A549 (cell line): ENCODE results near the gene GMCL1. TPM values are rescaled to one million over a fixed set of nuclear protein-coding genes. Genes with fewer than 3 reads are reported as not detected.

ENCODE experiments used
- ATAC-seq, 2 experiments: fragments of 200-7000 bp in 1 of 2; fragments of >200 bp in 1 of 2; cut with Nextera tagmentation in 1 of 2; cut with Tn5 transposase in 1 of 2; 3 replicates each; pipeline versions ENCODE4 v1.8.0 to v1.9.1; 2018 to 2020; ENCODE audit warnings: mild to moderate bottlenecking in 1 of 2, moderate library complexity in 1 of 2
- CTCF ChIA-PET: fragments of 300-600 bp; sonication (Branson Sonifier 250); formaldehyde crosslinking; extraction: SDS; loops from one replicate; lab custom pipeline; 2021; ENCODE audit warnings: antibody characterized with exemption, inconsistent platforms; lab: Yijun Ruan, JAX
- POLR2A ChIA-PET: fragments of 350-600 bp; formaldehyde crosslinking; extraction: SDS; loops from one replicate; lab custom pipeline; 2021; ENCODE audit warnings: antibody characterized with exemption, inconsistent platforms; lab: Yijun Ruan, JAX
- DNase-seq, 2 experiments: peaks; one replicate each; pipeline versions ENCODE4 v3.0.0 to v3.0.0-alpha.2; 2011 to 2016; ENCODE audit warnings: low read depth in 1 of 2, low spot score in 1 of 2
- FAIRE-seq: peaks from 2 replicates; lab custom pipeline; 2011; peaks lifted over from hg19 to GRCh38; lab: Jason Lieb, UNC
- H3K27ac ChIP-seq, 2 experiments: fragments of >200 bp; sonication (Bioruptor Twin); formaldehyde crosslinking; 3 replicates each; pipeline ENCODE4 v1.5.1; 2016 to 2017
- H3K4me1 ChIP-seq: fragments of >200 bp; sonication (Bioruptor Twin); formaldehyde crosslinking; 3 replicates; pipeline ENCODE4 v1.6.1; 2016
- H3K4me2 ChIP-seq: fragments of >200 bp; sonication (Bioruptor Twin); formaldehyde crosslinking; 3 replicates; pipeline ENCODE4 v1.6.1; 2016
- H3K4me3 ChIP-seq: fragments of >200 bp; sonication (Bioruptor Twin); formaldehyde crosslinking; 3 replicates; pipeline ENCODE4 v1.5.1; 2016
- H3K9me3 ChIP-seq: fragments of >200 bp; sonication (Bioruptor Twin); formaldehyde crosslinking; 3 replicates; pipeline ENCODE4 v1.6.1; 2016
- BHLHE40 ChIP-seq: IDR thresholded peaks from 2 replicates; pipeline ENCODE4 v1.6.1; 2012; ENCODE audit warnings: low read depth, low read length, inconsistent platforms
- CBX2 ChIP-seq: fragments of 200-600 bp; sonication (generic); IDR thresholded peaks from 2 replicates; pipeline ENCODE4 v1.6.1; 2016; ENCODE audit warnings: low read depth, mild to moderate bottlenecking, borderline replicate concordance
- CHD2 ChIP-seq: fragments of 150-350 bp; IDR thresholded peaks from 2 replicates; pipeline ENCODE4 v1.6.1; 2014; ENCODE audit warnings: low read length; ENCODE audit not compliant: partially characterized antibody
- CHD4 ChIP-seq: fragments of 200-600 bp; sonication (generic); IDR thresholded peaks from 2 replicates; pipeline ENCODE4 v1.6.1; 2016; ENCODE audit warnings: antibody characterized with exemption, mild to moderate bottlenecking, borderline replicate concordance
- EHF ChIP-seq: fragments of 250-450 bp; sonication (Bioruptor Pico); IDR thresholded peaks from 2 replicates; pipeline ENCODE4 v1.5.0; 2020; ENCODE audit warnings: mild to moderate bottlenecking
- EHMT2 ChIP-seq: fragments of 200-600 bp; sonication (generic); IDR thresholded peaks from 2 replicates; pipeline ENCODE4 v1.6.1; 2016; ENCODE audit warnings: antibody characterized with exemption, low read depth, mild to moderate bottlenecking, moderate library complexity
- EP300 ChIP-seq, 2 experiments: fragments of >200 bp; sonication (Bioruptor Twin); formaldehyde crosslinking; IDR thresholded peaks; 2 replicates in 1 of 2; 3 replicates in 1 of 2; pipeline ENCODE4 v1.6.1; 2016 to 2017
- ESRRA ChIP-seq: fragments of 150-350 bp; IDR thresholded peaks from 2 replicates; pipeline ENCODE4 v1.6.1; 2014; ENCODE audit warnings: mild to moderate bottlenecking, low read length, borderline replicate concordance
- FOSB ChIP-seq: fragments of 250-450 bp; sonication (Bioruptor Pico); IDR thresholded peaks from 2 replicates; pipeline ENCODE4 v1.5.0; 2020; ENCODE audit warnings: mild to moderate bottlenecking, moderate library complexity
- FOSL2 ChIP-seq, 2 experiments: fragments of 450-650 bp in 1 of 2; fragments of >200 bp in 1 of 2; sonication (Bioruptor Twin) in 1 of 2; formaldehyde crosslinking; IDR thresholded peaks; 2 replicates each; pipeline versions ENCODE4 v1.5.0 to v1.6.1; 2016 to 2020; ENCODE audit warnings: mild to moderate bottlenecking in 1 of 2, moderate library complexity in 1 of 2
- GATA3 ChIP-seq: IDR thresholded peaks from 2 replicates; pipeline ENCODE4 v1.6.1; 2012; ENCODE audit warnings: borderline replicate concordance
- HDAC2 ChIP-seq: fragments of 200-600 bp; sonication (generic); IDR thresholded peaks from 2 replicates; pipeline ENCODE4 v1.6.1; 2016
- HOXA7 ChIP-seq: fragments of 250-450 bp; sonication (Bioruptor Pico); IDR thresholded peaks from 2 replicates; pipeline ENCODE4 v1.5.0; 2020; ENCODE audit warnings: mild to moderate bottlenecking, moderate library complexity
- HOXB13 ChIP-seq: fragments of 250-450 bp; sonication (Bioruptor Pico); IDR thresholded peaks from 2 replicates; pipeline ENCODE4 v1.5.0; 2020; ENCODE audit warnings: low read depth, mild to moderate bottlenecking, moderate library complexity
- HOXB5 ChIP-seq: fragments of 250-450 bp; sonication (Bioruptor Pico); IDR thresholded peaks from 2 replicates; pipeline ENCODE4 v1.5.0; 2020; ENCODE audit warnings: mild to moderate bottlenecking, moderate library complexity
- JUN ChIP-seq, 2 experiments: fragments of >200 bp; sonication (Bioruptor Twin); formaldehyde crosslinking; IDR thresholded peaks; 2 replicates in 1 of 2; 3 replicates in 1 of 2; pipeline ENCODE4 v1.6.1; 2016 to 2017
- JUNB ChIP-seq: fragments of >200 bp; sonication (Bioruptor Twin); formaldehyde crosslinking; IDR thresholded peaks from 2 replicates; pipeline ENCODE4 v1.6.1; 2016
- KDM5A ChIP-seq: fragments of 200-600 bp; sonication (generic); IDR thresholded peaks from 2 replicates; pipeline ENCODE4 v1.6.1; 2016; ENCODE audit warnings: antibody characterized with exemption, mild to moderate bottlenecking
- MAFK ChIP-seq: fragments of 450-650 bp; IDR thresholded peaks from 2 replicates; pipeline ENCODE4 v1.6.1; 2014; ENCODE audit not compliant: partially characterized antibody
- MAZ ChIP-seq: fragments of 150-350 bp; IDR thresholded peaks from 2 replicates; pipeline ENCODE4 v1.6.1; 2014; ENCODE audit warnings: antibody characterized with exemption, low read depth, low read length, borderline replicate concordance
- NFE2L2 ChIP-seq: fragments of 150-350 bp; conservative IDR thresholded peaks from 2 replicates; pipeline ENCODE4 v1.6.1; 2014; ENCODE audit warnings: low read length
- NR3C1 ChIP-seq: fragments of >200 bp; sonication (Bioruptor Twin); formaldehyde crosslinking; IDR thresholded peaks from 3 replicates; pipeline ENCODE4 v1.6.1; 2017
- POLR2A ChIP-seq: IDR thresholded peaks from 2 replicates; pipeline ENCODE4 v1.6.1; 2012; ENCODE audit warnings: mild to moderate bottlenecking, low read length
- POLR2AphosphoS2 ChIP-seq: conservative IDR thresholded peaks from 2 replicates; pipeline ENCODE4 v1.6.1; 2012; ENCODE audit warnings: low read length, improper control_type of control experiment, inconsistent platforms
- RARB ChIP-seq: fragments of 250-450 bp; sonication (Bioruptor Pico); IDR thresholded peaks from 2 replicates; pipeline ENCODE4 v1.8.0; 2021; ENCODE audit warnings: mild to moderate bottlenecking, moderate library complexity
- RCOR1 ChIP-seq: fragments of 150-350 bp; IDR thresholded peaks from 2 replicates; pipeline ENCODE4 v1.6.1; 2014; ENCODE audit warnings: antibody characterized with exemption, low read length, low read depth
- ZC3H11A ChIP-seq: fragments of 450-650 bp; IDR thresholded peaks from 2 replicates; pipeline ENCODE4 v1.6.1; 2014; ENCODE audit warnings: antibody characterized with exemption, mild to moderate bottlenecking
- ZSCAN20 ChIP-seq: fragments of 250-450 bp; sonication (Bioruptor Pico); IDR thresholded peaks from 2 replicates; pipeline ENCODE4 v1.8.0; 2022; ENCODE audit warnings: mild to moderate bottlenecking, moderate library complexity
- WGBS: methylation state at CpG from one replicate; pipeline ENCODE4 v1.1.6; 2017; ENCODE audit errors: missing lambda C conversion rate; 5-methylcytosine and 5-hydroxymethylcytosine counted together
- polyA minus RNA-seq: library from RNA; depleted of rRNA, polyadenylated mRNA; stranded (reverse); fragments of >200 nt; gene quantifications from 2 replicates; pipeline ENCODE4 v1.2.3, GENCODE V29; 2011; rRNA and poly(A)+ RNA removed
- polyA plus RNA-seq, 4 experiments: library from polyadenylated mRNA; depleted of rRNA in 3 of 4; stranded (reverse); fragments of >200 nt; fragmentation: RNase III in 1 of 4; extraction: RNeasy Plus Mini Kit Qiagen cat#74134 plus additional on column Dnase treatment in 1 of 4; gene quantifications; 2 replicates in 3 of 4; 3 replicates in 1 of 4; pipeline ENCODE4 v1.2.3, GENCODE V29; 2011 to 2017
- TF ChIP-seq, protein P1 (sequence below): fragments of 250-450 bp; sonication (Bioruptor Pico); IDR thresholded peaks from 2 replicates; pipeline ENCODE4 v1.5.0; 2021; ENCODE audit warnings: mild to moderate bottlenecking, moderate library complexity, borderline replicate concordance
- TF ChIP-seq, protein P2 (sequence below): IDR thresholded peaks from 2 replicates; pipeline ENCODE4 v1.6.1; 2012
- TF ChIP-seq, protein P3 (sequence below): fragments of >200 bp; sonication (Bioruptor Twin); formaldehyde crosslinking; IDR thresholded peaks from 3 replicates; pipeline ENCODE4 v1.5.1; 2016
- TF ChIP-seq, protein P4 (sequence below): fragments of 250-450 bp; sonication (Bioruptor Pico); IDR thresholded peaks from 2 replicates; pipeline ENCODE4 v1.5.0; 2020; ENCODE audit warnings: low read depth, mild to moderate bottlenecking, moderate library complexity
- TF ChIP-seq, protein P5 (sequence below): fragments of >200 bp; sonication (Bioruptor Twin); formaldehyde crosslinking; IDR thresholded peaks from 2 replicates; pipeline ENCODE4 v1.6.1; 2016

Gene GMCL1, protein sequence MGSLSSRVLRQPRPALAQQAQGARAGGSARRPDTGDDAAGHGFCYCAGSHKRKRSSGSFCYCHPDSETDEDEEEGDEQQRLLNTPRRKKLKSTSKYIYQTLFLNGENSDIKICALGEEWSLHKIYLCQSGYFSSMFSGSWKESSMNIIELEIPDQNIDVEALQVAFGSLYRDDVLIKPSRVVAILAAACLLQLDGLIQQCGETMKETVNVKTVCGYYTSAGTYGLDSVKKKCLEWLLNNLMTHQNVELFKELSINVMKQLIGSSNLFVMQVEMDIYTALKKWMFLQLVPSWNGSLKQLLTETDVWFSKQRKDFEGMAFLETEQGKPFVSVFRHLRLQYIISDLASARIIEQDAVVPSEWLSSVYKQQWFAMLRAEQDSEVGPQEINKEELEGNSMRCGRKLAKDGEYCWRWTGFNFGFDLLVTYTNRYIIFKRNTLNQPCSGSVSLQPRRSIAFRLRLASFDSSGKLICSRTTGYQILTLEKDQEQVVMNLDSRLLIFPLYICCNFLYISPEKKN
- 16.3 and 21.1 TPM in 2 replicates for polyA plus RNA-seq (2011; rRNA removed)
- polyA plus RNA-seq (2012; cell fraction: cytosol; rRNA removed): 5.8 and 7.9 TPM in 2 replicates
- polyA plus RNA-seq (2012; cell fraction: nucleus; rRNA removed): 4.7 and 5.6 TPM in 2 replicates
- polyA plus RNA-seq (2017; fragmentation: RNase III; extraction: RNeasy Plus Mini Kit Qiagen cat#74134 plus additional on column Dnase treatment): 13.7 to 16.6 TPM (median 15.3 TPM) in 3 replicates
- 3.9 and 4.7 TPM in 2 replicates for polyA minus RNA-seq

DNA sequence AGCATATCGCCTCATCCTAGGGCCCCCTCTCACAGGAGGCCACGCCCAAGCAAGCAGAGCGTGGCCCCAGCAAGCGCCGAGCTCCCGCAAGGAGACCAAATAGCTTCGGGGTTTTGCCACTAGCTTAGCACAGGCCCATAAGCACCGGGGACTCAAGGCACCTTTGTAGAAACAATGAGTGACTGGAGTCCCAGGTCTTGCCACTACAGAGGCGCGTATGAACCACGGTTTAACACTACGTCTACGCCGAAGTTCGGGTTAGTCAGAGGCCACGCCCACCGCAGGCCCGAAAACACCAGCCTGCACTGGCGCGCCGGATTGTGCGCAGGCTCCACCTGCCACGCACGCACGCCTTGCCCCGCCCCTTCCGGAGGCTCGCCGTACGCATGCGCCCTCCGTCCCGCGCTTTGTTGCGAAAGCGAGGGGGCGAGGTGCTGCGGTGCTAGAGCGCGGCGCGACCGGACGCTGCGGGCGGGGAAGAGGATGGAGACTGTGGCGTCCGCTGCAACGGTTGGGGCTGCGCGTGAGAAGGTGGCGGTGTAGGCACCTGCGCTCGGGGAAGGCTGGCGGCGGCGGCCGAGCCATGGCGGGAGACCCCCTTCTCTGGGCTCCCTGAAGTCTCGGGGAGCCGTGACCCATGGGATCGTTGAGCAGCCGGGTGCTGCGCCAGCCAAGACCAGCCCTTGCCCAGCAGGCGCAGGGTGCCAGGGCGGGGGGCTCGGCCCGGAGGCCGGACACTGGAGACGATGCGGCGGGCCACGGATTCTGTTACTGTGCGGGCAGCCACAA lies at the start of gene GMCL1:
TSS of gene GMCL1 (plus strand) at position 405 of the 789 bp plus-strand sequence. CDS start at position 638, 233 bp downstream.
- H3K4me1 ChIP-seq: peaks cover 15% of the 10 kb centered on the region
- peak; percentile 73 to 97 for DNase-seq
- FAIRE-seq: no peak
- H3K27ac ChIP-seq: peak within 1 kb of the TSS; percentile 86 to 88
- peak within 1 kb of the TSS; percentile 91 for H3K4me3 ChIP-seq
- ChIA-PET POLR2A (interaction anchor here (0.9 to 1.9 kb wide), 6 partner anchors 17 to 105 kb away, joined by 3 to 9 read pairs (median 4); partner anchors contain the start of genes ANXA4 and SNRNP27), CTCF (interaction anchor here (0.6 to 6.1 kb wide), 7 partner anchors 13 to 264 kb away, joined by 3 to 61 read pairs (median 5); partner anchors contain the start of gene ANXA4)
- ATAC-seq: peak; percentile 92 to 95
- H3K9me3 ChIP-seq: no peaks in the 10 kb centered on the region
- 2% methylated on average over 52 of the region's 74 CpGs for WGBS
- H3K4me2 ChIP-seq: peak within 1 kb of the TSS; percentile 78
- TF ChIP-seq BHLHE40: no peak
- TF ChIP-seq CBX2: no peak
- no peak; the same call in 1 of the 2 replicates for TF ChIP-seq KDM5A
- no peak for TF ChIP-seq EHMT2
- TF ChIP-seq FOSL2 (IDR thresholded peaks at IDR 0.05): no peak
- peak; percentile 18; the same call in 1 of the 2 replicates for TF ChIP-seq FOSL2 (CRISPR knock-in tag; IDR thresholded peaks at IDR 0.05)
- TF ChIP-seq HOXB13 (CRISPR knock-in tag): no peak
- TF ChIP-seq, protein P1, sequence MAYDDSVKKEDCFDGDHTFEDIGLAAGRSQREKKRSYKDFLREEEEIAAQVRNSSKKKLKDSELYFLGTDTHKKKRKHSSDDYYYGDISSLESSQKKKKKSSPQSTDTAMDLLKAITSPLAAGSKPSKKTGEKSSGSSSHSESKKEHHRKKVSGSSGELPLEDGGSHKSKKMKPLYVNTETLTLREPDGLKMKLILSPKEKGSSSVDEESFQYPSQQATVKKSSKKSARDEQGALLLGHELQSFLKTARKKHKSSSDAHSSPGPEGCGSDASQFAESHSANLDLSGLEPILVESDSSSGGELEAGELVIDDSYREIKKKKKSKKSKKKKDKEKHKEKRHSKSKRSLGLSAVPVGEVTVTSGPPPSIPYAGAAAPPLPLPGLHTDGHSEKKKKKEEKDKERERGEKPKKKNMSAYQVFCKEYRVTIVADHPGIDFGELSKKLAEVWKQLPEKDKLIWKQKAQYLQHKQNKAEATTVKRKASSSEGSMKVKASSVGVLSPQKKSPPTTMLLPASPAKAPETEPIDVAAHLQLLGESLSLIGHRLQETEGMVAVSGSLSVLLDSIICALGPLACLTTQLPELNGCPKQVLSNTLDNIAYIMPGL: no peak
- TF ChIP-seq ZSCAN20 (CRISPR knock-in tag): no peak
- no peak for TF ChIP-seq NR3C1
- no peak for TF ChIP-seq ZC3H11A
- no peak for TF ChIP-seq ESRRA
- no peak for TF ChIP-seq NFE2L2
- no peak for TF ChIP-seq FOSB (CRISPR knock-in tag)
- no peak for TF ChIP-seq RARB (CRISPR knock-in tag)
- no peak for TF ChIP-seq HDAC2
- TF ChIP-seq JUNB: no peak
- TF ChIP-seq POLR2A: peak; percentile 72
- TF ChIP-seq, protein P2, sequence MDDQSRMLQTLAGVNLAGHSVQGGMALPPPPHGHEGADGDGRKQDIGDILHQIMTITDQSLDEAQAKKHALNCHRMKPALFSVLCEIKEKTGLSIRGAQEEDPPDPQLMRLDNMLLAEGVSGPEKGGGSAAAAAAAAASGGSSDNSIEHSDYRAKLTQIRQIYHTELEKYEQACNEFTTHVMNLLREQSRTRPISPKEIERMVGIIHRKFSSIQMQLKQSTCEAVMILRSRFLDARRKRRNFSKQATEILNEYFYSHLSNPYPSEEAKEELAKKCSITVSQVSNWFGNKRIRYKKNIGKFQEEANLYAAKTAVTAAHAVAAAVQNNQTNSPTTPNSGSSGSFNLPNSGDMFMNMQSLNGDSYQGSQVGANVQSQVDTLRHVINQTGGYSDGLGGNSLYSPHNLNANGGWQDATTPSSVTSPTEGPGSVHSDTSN: 0 out of 2 replicates have a peak, but pooled peaks have one; percentile 60
- no peak for TF ChIP-seq CHD2
- TF ChIP-seq, protein P3, sequence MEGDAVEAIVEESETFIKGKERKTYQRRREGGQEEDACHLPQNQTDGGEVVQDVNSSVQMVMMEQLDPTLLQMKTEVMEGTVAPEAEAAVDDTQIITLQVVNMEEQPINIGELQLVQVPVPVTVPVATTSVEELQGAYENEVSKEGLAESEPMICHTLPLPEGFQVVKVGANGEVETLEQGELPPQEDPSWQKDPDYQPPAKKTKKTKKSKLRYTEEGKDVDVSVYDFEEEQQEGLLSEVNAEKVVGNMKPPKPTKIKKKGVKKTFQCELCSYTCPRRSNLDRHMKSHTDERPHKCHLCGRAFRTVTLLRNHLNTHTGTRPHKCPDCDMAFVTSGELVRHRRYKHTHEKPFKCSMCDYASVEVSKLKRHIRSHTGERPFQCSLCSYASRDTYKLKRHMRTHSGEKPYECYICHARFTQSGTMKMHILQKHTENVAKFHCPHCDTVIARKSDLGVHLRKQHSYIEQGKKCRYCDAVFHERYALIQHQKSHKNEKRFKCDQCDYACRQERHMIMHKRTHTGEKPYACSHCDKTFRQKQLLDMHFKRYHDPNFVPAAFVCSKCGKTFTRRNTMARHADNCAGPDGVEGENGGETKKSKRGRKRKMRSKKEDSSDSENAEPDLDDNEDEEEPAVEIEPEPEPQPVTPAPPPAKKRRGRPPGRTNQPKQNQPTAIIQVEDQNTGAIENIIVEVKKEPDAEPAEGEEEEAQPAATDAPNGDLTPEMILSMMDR: no peak
- no peak for TF ChIP-seq MAFK
- TF ChIP-seq EP300 (IDR thresholded peaks at IDR 0.05): 0 out of 5 replicates have a peak, but pooled peaks of 1 of the 2 experiments have one; percentile 29
- TF ChIP-seq HOXB5 (CRISPR knock-in tag): no peak
- TF ChIP-seq POLR2AphosphoS2: 0 out of 2 replicates have a peak, but pooled peaks have one; percentile 67
- TF ChIP-seq, protein P4, sequence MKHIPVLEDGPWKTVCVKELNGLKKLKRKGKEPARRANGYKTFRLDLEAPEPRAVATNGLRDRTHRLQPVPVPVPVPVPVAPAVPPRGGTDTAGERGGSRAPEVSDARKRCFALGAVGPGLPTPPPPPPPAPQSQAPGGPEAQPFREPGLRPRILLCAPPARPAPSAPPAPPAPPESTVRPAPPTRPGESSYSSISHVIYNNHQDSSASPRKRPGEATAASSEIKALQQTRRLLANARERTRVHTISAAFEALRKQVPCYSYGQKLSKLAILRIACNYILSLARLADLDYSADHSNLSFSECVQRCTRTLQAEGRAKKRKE (CRISPR knock-in tag): no peak
- TF ChIP-seq, protein P5, sequence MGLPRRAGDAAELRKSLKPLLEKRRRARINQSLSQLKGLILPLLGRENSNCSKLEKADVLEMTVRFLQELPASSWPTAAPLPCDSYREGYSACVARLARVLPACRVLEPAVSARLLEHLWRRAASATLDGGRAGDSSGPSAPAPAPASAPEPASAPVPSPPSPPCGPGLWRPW: 0 out of 2 replicates have a peak, but pooled peaks have one; percentile 26
- TF ChIP-seq MAZ: no peak
- TF ChIP-seq CHD4: no peak
- no peak; the same call in 1 of the 2 replicates for TF ChIP-seq GATA3
- no peak for TF ChIP-seq HOXA7 (CRISPR knock-in tag)
- TF ChIP-seq EHF (CRISPR knock-in tag): no peak
- no peak for TF ChIP-seq RCOR1
- TF ChIP-seq JUN (IDR thresholded peaks at IDR 0.05): peak; percentile 63 to 81
